Tibial nerve (tissue), 3 donors: ENCODE measurements around the gene IPO8.

Experiments
- POLR2A ChIP-seq, 2 donors: fragments of 450-650 bp; IDR thresholded peaks; one replicate each; pipeline ENCODE4 v1.6.1; 2017; ENCODE audit warnings: antibody characterized with exemption in 2 of 2, mild to moderate bottlenecking in 2 of 2, moderate library complexity in 2 of 2
- TF ChIP-seq, protein P1 (sequence below), 5 experiments: fragments of 200-600 bp in 3 of 5; fragments of 450-650 bp in 2 of 5; sonication (generic) in 3 of 5; IDR thresholded peaks; one replicate each; pipeline ENCODE4 v1.5.1; 2016 to 2019; ENCODE audit warnings: antibody characterized with exemption in 5 of 5, mild to moderate bottlenecking in 3 of 5, moderate library complexity in 2 of 5

DNA sequence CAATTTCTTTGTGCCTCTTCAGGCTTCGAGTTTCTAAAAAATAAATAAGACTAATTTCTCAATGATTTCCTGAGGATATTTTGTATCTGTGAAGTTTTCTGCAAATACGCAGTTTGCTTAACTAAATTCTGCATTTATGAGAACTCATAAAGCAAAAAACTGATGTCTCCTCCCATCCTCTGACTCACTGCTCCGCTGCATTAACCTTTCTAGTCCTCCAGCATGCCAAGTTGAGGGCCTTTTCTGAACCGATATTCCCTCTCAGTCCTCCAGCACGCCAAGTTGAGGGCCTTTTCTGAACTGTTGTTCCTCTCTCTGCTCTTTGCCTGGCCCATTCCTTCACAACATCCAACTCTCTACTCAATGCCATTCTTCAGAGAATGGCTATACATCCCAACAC, 3.2 kb downstream of the IPO8 start:
- TF ChIP-seq, protein P1, sequence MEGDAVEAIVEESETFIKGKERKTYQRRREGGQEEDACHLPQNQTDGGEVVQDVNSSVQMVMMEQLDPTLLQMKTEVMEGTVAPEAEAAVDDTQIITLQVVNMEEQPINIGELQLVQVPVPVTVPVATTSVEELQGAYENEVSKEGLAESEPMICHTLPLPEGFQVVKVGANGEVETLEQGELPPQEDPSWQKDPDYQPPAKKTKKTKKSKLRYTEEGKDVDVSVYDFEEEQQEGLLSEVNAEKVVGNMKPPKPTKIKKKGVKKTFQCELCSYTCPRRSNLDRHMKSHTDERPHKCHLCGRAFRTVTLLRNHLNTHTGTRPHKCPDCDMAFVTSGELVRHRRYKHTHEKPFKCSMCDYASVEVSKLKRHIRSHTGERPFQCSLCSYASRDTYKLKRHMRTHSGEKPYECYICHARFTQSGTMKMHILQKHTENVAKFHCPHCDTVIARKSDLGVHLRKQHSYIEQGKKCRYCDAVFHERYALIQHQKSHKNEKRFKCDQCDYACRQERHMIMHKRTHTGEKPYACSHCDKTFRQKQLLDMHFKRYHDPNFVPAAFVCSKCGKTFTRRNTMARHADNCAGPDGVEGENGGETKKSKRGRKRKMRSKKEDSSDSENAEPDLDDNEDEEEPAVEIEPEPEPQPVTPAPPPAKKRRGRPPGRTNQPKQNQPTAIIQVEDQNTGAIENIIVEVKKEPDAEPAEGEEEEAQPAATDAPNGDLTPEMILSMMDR (IDR thresholded peaks at IDR 0.05), result no peak
- TF ChIP-seq POLR2A (IDR thresholded peaks at IDR 0.05), result no peak
